ENCODE results near the gene ABHD6.

DNA sequence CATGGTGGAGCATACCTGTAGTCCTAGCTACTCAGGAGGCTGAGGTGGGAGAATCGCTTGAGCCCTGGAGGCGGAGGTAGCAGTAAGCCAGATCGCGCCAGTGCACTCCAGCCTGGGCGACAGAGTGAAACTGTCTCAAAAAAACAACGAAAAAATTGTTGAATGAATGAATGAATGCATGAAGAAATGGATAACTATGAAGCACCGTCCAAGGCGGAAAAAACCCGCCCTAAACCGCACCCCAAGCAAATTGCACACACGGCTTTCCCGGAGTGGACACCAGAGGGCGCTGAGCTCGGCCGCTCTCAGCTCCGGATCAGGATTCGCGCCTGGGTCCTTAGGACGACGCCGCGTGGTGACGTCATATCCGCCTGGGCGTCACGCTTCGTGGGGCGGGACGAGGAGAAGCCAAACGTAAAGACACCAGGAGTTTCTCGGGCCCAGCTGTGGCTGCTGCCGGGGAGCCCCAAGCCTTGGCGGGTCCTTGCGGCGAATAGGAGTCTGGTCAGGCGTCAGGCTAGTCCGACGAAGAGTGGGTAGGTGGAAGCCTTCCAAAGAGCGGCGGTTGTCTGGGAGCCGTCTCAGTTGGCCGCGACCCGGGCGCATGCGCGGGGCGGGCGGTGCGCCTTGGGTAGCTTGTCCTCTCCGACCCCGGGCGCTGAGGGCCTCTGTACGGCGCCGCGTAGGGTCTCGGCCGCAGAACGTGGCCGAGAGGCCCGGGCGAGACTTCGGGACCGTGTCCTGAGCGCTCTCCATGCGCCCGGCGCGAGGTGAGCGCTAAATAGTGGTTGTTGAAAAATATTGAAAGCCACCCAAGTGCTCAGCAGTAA lies 68.5 kb downstream of the ABHD6 start, which contains the start of the genes HTD2 and RPP14:
- TF ChIP-seq, protein P1, sequence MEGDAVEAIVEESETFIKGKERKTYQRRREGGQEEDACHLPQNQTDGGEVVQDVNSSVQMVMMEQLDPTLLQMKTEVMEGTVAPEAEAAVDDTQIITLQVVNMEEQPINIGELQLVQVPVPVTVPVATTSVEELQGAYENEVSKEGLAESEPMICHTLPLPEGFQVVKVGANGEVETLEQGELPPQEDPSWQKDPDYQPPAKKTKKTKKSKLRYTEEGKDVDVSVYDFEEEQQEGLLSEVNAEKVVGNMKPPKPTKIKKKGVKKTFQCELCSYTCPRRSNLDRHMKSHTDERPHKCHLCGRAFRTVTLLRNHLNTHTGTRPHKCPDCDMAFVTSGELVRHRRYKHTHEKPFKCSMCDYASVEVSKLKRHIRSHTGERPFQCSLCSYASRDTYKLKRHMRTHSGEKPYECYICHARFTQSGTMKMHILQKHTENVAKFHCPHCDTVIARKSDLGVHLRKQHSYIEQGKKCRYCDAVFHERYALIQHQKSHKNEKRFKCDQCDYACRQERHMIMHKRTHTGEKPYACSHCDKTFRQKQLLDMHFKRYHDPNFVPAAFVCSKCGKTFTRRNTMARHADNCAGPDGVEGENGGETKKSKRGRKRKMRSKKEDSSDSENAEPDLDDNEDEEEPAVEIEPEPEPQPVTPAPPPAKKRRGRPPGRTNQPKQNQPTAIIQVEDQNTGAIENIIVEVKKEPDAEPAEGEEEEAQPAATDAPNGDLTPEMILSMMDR (IDR thresholded peaks at IDR 0.05; ENCODE audit: low read length): peak; percentile 92
- TF ChIP-seq EZH2phosphoT487 (IDR thresholded peaks at IDR 0.05; ENCODE audit: low read length): no peak

Measured in MM.1S (cell line).